HG03378 (cell line): Measurements from ENCODE around the gene CPE.

ENCODE experiments used
- ATAC-seq: cut with Tn5 transposase; IDR thresholded peaks from one replicate; pipeline ENCODE4 v1.9.1; 2021; ENCODE audit warnings: mild to moderate bottlenecking, moderate library complexity; ENCODE audit not compliant: unreplicated experiment

Gene CPE

GRCh38 chr4:165364452-165365080 is 14.2 kb upstream of the CPE start:
- no peak for ATAC-seq

GRCh38 chr4:165367040-165367439 is 11.8 kb upstream of the CPE start:
- ATAC-seq = no peak

GRCh38 chr4:165368114-165368513 is 10.7 kb upstream of the CPE start:
- no peak for ATAC-seq

- ATAC-seq = no peak
Observed at GRCh38 chr4:165368567-165368966, 10.2 kb upstream of the CPE start.

- no peak for ATAC-seq
Observed at GRCh38 chr4:165369522-165369921, 9.3 kb upstream of the CPE start.

GRCh38 chr4:165370530-165370929 is 8.3 kb upstream of the CPE start:
- ATAC-seq = no peak

- no peak for ATAC-seq
Observed at GRCh38 chr4:165375465-165375864, 3.3 kb upstream of the CPE start.

GRCh38 chr4:165378398-165378744 is 437 bp upstream of the CPE start:
- no peak for ATAC-seq

- no peak for ATAC-seq
Observed at GRCh38 chr4:165379678-165380064, 863 bp downstream of the CPE start.

GRCh38 chr4:165380805-165381204 is 2.0 kb downstream of the CPE start:
- no peak for ATAC-seq

GRCh38 chr4:165381821-165382373 is 3.1 kb downstream of the CPE start:
- ATAC-seq = no peak

GRCh38 chr4:165382640-165383039 is 3.8 kb downstream of the CPE start:
- ATAC-seq = no peak

- ATAC-seq = no peak
Observed at GRCh38 chr4:165383591-165384073, 4.8 kb downstream of the CPE start.

- no peak for ATAC-seq
Observed at GRCh38 chr4:165384186-165384585, 5.4 kb downstream of the CPE start.

- ATAC-seq = no peak
Observed at GRCh38 chr4:165384598-165384997, 5.8 kb downstream of the CPE start.

GRCh38 chr4:165385126-165385525 is 6.3 kb downstream of the CPE start:
- no peak for ATAC-seq

- no peak for ATAC-seq
Observed at GRCh38 chr4:165386328-165386727, 7.5 kb downstream of the CPE start.

- ATAC-seq = no peak
Observed at GRCh38 chr4:165388756-165389155, 9.9 kb downstream of the CPE start.

GRCh38 chr4:165393051-165393450 is 14.2 kb downstream of the CPE start:
- ATAC-seq = no peak

- no peak for ATAC-seq
Observed at GRCh38 chr4:165393704-165394103, 14.9 kb downstream of the CPE start.

- ATAC-seq = no peak
Observed at GRCh38 chr4:165394275-165394674, 15.5 kb downstream of the CPE start.

GRCh38 chr4:165398570-165398969 is 19.8 kb downstream of the CPE start:
- ATAC-seq = peak; percentile 58

- no peak for ATAC-seq
Observed at GRCh38 chr4:165402375-165402774, 23.6 kb downstream of the CPE start.
